ENCODE data around the gene VAC14. TPM values are rescaled to one million over a fixed set of nuclear protein-coding genes. Genes with fewer than 3 reads are reported as not detected.

The VAC14 gene
- total and polyA plus RNA-seq, 2 of the 8 experiments (the other 6 are each of a cell fraction or from before 2014, with no cell fraction given): 56.0 to 108 TPM

GRCh38 chr16:70701036-70701435 is 99.9 kb downstream of the VAC14 start:
- Histone ChIP-seq H3K36me3 (ENCODE audit: control insufficient read depth in 2 of 4, insufficient read depth in 4 of 4, low read length in 3 of 4) (no peaks in the 10 kb centered on the region; a peak in 1 of 8 replicates), H3K79me1 (ENCODE audit: low read depth, low read length) (peaks cover 2% of the 10 kb centered on the region; the same call in 1 of the 2 replicates), H3K4ac (replicated peaks; ENCODE audit: insufficient read length, low read depth, low read length) (no peak overlapping the region), H4K8ac (ENCODE audit: extremely low read depth, insufficient read depth, low read length) (no peak overlapping the region; the same call in 1 of the 2 replicates), H3K27ac (ENCODE audit: low read depth, low read length) (no peak overlapping the region), H2BK15ac (ENCODE audit: low read length) (no peak overlapping the region), H3K4me3 (ENCODE audit: extremely low read depth in 1 of 4, insufficient read depth in 2 of 4, low read depth in 3 of 4, low read length in 4 of 4) (no peak overlapping the region), H2BK5ac (ENCODE audit: low read depth, low read length) (0 out of 2 replicates have a peak overlapping the region, but pooled peaks have one; percentile 44), H3K4me1 (replicated peaks in 1 of 4; ENCODE audit: control insufficient read depth in 3 of 4, insufficient read depth in 4 of 4, low read length in 3 of 4) (peaks cover 0 to 12% (median 7%) of the 10 kb centered on the region in 4 experiments; a peak in 5 of 7 replicates), H4K91ac (replicated peaks; ENCODE audit: insufficient read length, low read length) (no peak overlapping the region), H3K9me3 (ENCODE audit: insufficient read depth in 2 of 2, low read depth in 1 of 2, low read length in 1 of 2) (no peaks in the 10 kb centered on the region), H2AFZ (ENCODE audit: low read length) (no peak overlapping the region), H3K56ac (replicated peaks; ENCODE audit: insufficient read length, low read depth, low read length) (no peak overlapping the region), H2BK20ac (ENCODE audit: low read length) (no peak overlapping the region), H3K27me3 (replicated peaks in 1 of 4; ENCODE audit: control insufficient read depth in 3 of 4, extremely low read depth in 1 of 4, insufficient read depth in 3 of 4, low read length in 3 of 4) (no peaks in the 10 kb centered on the region), H2BK12ac (ENCODE audit: low read depth, low read length) (peak overlapping the region; percentile 2; the same call in 1 of the 2 replicates), H3K23me2 (ENCODE audit: low read depth, low read length) (no peaks in the 10 kb centered on the region), H3K79me2 (ENCODE audit: control insufficient read depth in 1 of 2, insufficient read depth in 2 of 2, low read length in 2 of 2) (no peaks in the 10 kb centered on the region), H3K9ac (replicated peaks in 1 of 4; ENCODE audit: extremely low read depth in 1 of 4, low read depth in 3 of 4, low read length in 3 of 4) (no peak overlapping the region), H3K4me2 (ENCODE audit: insufficient read depth in 1 of 2, low read depth in 2 of 2, low read length in 2 of 2) (no peak overlapping the region), H3K18ac (ENCODE audit: extremely low read depth, low read length) (no peak overlapping the region), H3K14ac (ENCODE audit: insufficient read length) (no peak overlapping the region), H4K20me1 (replicated peaks in 1 of 2; ENCODE audit: control insufficient read depth in 1 of 2, insufficient read depth in 2 of 2, low read length in 2 of 2) (peaks cover 0 to 6% of the 10 kb centered on the region in 2 experiments), H3K23ac (ENCODE audit: insufficient read length) (no peak overlapping the region), H2BK120ac (replicated peaks; ENCODE audit: low read depth, low read length) (no peak overlapping the region), H4K5ac (ENCODE audit: insufficient read length, low read depth, low read length) (no peak overlapping the region), H2AK5ac (ENCODE audit: low read depth, low read length) (no peak overlapping the region; the same call in 1 of the 2 replicates)
- WGBS, 2 experiments (ENCODE audit: extremely low coverage in 1 of 2, insufficient coverage in 1 of 2, insufficient read length in 1 of 2, insufficient replicate concordance in 2 of 2, low coverage in 1 of 2, low lambda C conversion rate in 2 of 2, missing lambda C conversion rate in 1 of 2): 82% methylated on average over 3 of the region's 3 CpGs; no CpG with 5 or more reads in 1 of the 2 experiments
- ChIA-PET CTCF (ENCODE audit: partially characterized antibody) (interaction anchor here (1.1 to 2.0 kb wide), 4 partner anchors 9 to 70 kb away, joined by 4 to 6 read pairs (median 6); no protein-coding TSS in a partner anchor), POLR2A (ENCODE audit: partially characterized antibody) (interaction anchor here (0.8 to 1.6 kb wide), 3 partner anchors 10 to 50 kb away, joined by 3 to 4 read pairs (median 3); no protein-coding TSS in a partner anchor)
- no peak for FAIRE-seq
- TF ChIP-seq ASH2L (IDR thresholded peaks at IDR 0.05; ENCODE audit: low read length) (no peak), TEAD4 (IDR thresholded peaks at IDR 0.05; ENCODE audit: low read depth, low read length) (no peak), RXRA (IDR thresholded peaks at IDR 0.05; ENCODE audit: insufficient read depth, low read depth, low read length) (no peak), MAFK (IDR thresholded peaks at IDR 0.05; ENCODE audit: low read depth, low read length) (no peak), CBX8 (IDR thresholded peaks at IDR 0.05; ENCODE audit: borderline replicate concordance, low read depth, low read length) (no peak), BRCA1 (IDR thresholded peaks at IDR 0.05; ENCODE audit: low read depth, low read length) (no peak)
- no peak for DNase-seq (ENCODE audit: low read depth in 1 of 2, low spot score in 2 of 2)
